Neural cell (in vitro differentiated cells): ENCODE data around the gene NPAS3.

Experiments
- CTCF ChIP-seq: fragments of 450-650 bp; IDR thresholded peaks from 2 replicates; pipeline ENCODE4 v1.5.1; 2014; ENCODE audit warnings: antibody characterized with exemption, mild to moderate bottlenecking, moderate library complexity; ENCODE audit not compliant: poor library complexity, severe bottlenecking
- EP300 ChIP-seq: fragments of 450-650 bp; conservative IDR thresholded peaks from 2 replicates; pipeline ENCODE4 v1.6.1; 2014; ENCODE audit warnings: antibody characterized with exemption, mild to moderate bottlenecking, moderate library complexity; ENCODE audit not compliant: poor library complexity, severe bottlenecking
- EZH2 ChIP-seq: fragments of 200-600, 300-800 bp; shearing (Covaris generic), sonication (generic); IDR thresholded peaks from 2 replicates; pipeline ENCODE4 v1.6.1; 2014; ENCODE audit warnings: antibody characterized with exemption, low read length, borderline replicate concordance, mild to moderate bottlenecking; ENCODE audit not compliant: insufficient read depth, poor library complexity, severe bottlenecking
- POLR2AphosphoS5 ChIP-seq: IDR thresholded peaks from 2 replicates; pipeline ENCODE4 v1.6.1; 2012
- REST ChIP-seq: IDR thresholded peaks from 2 replicates; pipeline ENCODE4 v1.6.1; 2012; ENCODE audit warnings: borderline replicate concordance

- TF ChIP-seq POLR2AphosphoS5 (no peak), CTCF (no peak), EP300 (no peak), EZH2 (no peak), REST (no peak)
These were observed 770.6 kb downstream of the NPAS3 start for GRCh38 chr14:33709283-33709682.
